ENCODE data around the gene PPP6R3.
"Not testable (repeated sequence)": the region's sequence is repeated elsewhere in the genome, so short reads cannot be mapped to it uniquely, and the experiment has no call there.

- TF ChIP-seq EZH2 (IDR thresholded peaks at IDR 0.05; ENCODE audit: borderline replicate concordance, low read length) = not testable (repeated sequence)
- TF ChIP-seq, protein P1, sequence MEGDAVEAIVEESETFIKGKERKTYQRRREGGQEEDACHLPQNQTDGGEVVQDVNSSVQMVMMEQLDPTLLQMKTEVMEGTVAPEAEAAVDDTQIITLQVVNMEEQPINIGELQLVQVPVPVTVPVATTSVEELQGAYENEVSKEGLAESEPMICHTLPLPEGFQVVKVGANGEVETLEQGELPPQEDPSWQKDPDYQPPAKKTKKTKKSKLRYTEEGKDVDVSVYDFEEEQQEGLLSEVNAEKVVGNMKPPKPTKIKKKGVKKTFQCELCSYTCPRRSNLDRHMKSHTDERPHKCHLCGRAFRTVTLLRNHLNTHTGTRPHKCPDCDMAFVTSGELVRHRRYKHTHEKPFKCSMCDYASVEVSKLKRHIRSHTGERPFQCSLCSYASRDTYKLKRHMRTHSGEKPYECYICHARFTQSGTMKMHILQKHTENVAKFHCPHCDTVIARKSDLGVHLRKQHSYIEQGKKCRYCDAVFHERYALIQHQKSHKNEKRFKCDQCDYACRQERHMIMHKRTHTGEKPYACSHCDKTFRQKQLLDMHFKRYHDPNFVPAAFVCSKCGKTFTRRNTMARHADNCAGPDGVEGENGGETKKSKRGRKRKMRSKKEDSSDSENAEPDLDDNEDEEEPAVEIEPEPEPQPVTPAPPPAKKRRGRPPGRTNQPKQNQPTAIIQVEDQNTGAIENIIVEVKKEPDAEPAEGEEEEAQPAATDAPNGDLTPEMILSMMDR (IDR thresholded peaks at IDR 0.05; ENCODE audit: low read length) = not testable (repeated sequence)
Observed at GRCh38 chr11:68628837-68629236, 168.3 kb downstream of the PPP6R3 start.

All from OCI-LY1 (cell line).